Esophagus squamous epithelium (tissue), 5 donors: ENCODE measurements around the gene SRP68. TPM values are rescaled to one million over a fixed set of nuclear protein-coding genes. Genes with fewer than 3 reads are reported as not detected.

Experiments used
- DNase-seq: peaks from one replicate; lab custom pipeline; 2025; lab: John Stamatoyannopoulos, UW
- H3K27ac ChIP-seq, 4 donors: fragments of 200-600 bp; sonication (generic); one replicate each; pipeline ENCODE4 v1.5.1; 2016 to 2019; ENCODE audit warnings: mild to moderate bottlenecking in 1 of 4
- H3K27me3 ChIP-seq, 4 donors: fragments of 200-600 bp; sonication (generic); 1 replicate in 3 of 4; 2 replicates in 1 of 4; pipeline versions ENCODE4 v1.5.1 to v1.6.0; 2017 to 2021; ENCODE audit warnings: antibody characterized with exemption in 1 of 4
- H3K36me3 ChIP-seq, 3 donors: fragments of 200-600 bp; sonication (generic); one replicate each; pipeline ENCODE4 v1.5.1; 2016 to 2019
- H3K4me1 ChIP-seq, 3 donors: fragments of 200-600 bp; sonication (generic); one replicate each; pipeline ENCODE4 v1.5.1; 2017 to 2019
- H3K4me3 ChIP-seq, 4 donors: fragments of 200-600 bp; sonication (generic); 1 replicate in 3 of 4; 2 replicates in 1 of 4; pipeline ENCODE4 v1.5.1; 2016 to 2019; ENCODE audit warnings: mild to moderate bottlenecking in 2 of 4, moderate library complexity in 1 of 4
- H3K9me3 ChIP-seq, 3 donors: fragments of 200-600 bp; sonication (generic); one replicate each; pipeline ENCODE4 v1.5.1; 2016 to 2019
- POLR2A ChIP-seq, 4 donors: fragments of 450-650 bp; IDR thresholded peaks; one replicate each; pipeline ENCODE4 v1.6.1; 2017; ENCODE audit warnings: antibody characterized with exemption in 4 of 4, mild to moderate bottlenecking in 4 of 4, moderate library complexity in 3 of 4
- WGBS, 2 donors: methylation state at CpG; one replicate each; pipeline ENCODE4 v1.1.5; 2018; 5-methylcytosine and 5-hydroxymethylcytosine counted together
- intact Hi-C: fragments of 100-400 bp; cut with DNase I; formaldehyde crosslinking; loops from one replicate; pipeline ENCODE4 v1.15.0; 2022
- small RNA-seq, 4 donors: library from RNA; depleted of rRNA; stranded (forward); fragments of <200 nt; gene quantifications; one replicate each; pipeline ENCODE3, GENCODE V24; 2016
- total RNA-seq, 4 donors: library from RNA; depleted of rRNA; stranded (reverse); fragments of >200 nt; gene quantifications; one replicate each; pipeline ENCODE4 v1.1.0, GENCODE V29; 2016
- TF ChIP-seq, protein P1 (sequence below), 6 experiments: fragments of 450-650 bp in 4 of 6; fragments of 200-600 bp in 2 of 6; sonication (generic) in 2 of 6; IDR thresholded peaks; one replicate each; pipeline ENCODE4 v1.5.1; 2016 to 2019; ENCODE audit warnings: antibody characterized with exemption in 6 of 6, mild to moderate bottlenecking in 4 of 6, moderate library complexity in 4 of 6
- donor health status: DM: yes; HTN: yes; CAD: no.

Gene SRP68
- total RNA-seq, 4 donors from 2014 or later = 40.6 to 78.0 (median 52.7) TPM

DNA sequence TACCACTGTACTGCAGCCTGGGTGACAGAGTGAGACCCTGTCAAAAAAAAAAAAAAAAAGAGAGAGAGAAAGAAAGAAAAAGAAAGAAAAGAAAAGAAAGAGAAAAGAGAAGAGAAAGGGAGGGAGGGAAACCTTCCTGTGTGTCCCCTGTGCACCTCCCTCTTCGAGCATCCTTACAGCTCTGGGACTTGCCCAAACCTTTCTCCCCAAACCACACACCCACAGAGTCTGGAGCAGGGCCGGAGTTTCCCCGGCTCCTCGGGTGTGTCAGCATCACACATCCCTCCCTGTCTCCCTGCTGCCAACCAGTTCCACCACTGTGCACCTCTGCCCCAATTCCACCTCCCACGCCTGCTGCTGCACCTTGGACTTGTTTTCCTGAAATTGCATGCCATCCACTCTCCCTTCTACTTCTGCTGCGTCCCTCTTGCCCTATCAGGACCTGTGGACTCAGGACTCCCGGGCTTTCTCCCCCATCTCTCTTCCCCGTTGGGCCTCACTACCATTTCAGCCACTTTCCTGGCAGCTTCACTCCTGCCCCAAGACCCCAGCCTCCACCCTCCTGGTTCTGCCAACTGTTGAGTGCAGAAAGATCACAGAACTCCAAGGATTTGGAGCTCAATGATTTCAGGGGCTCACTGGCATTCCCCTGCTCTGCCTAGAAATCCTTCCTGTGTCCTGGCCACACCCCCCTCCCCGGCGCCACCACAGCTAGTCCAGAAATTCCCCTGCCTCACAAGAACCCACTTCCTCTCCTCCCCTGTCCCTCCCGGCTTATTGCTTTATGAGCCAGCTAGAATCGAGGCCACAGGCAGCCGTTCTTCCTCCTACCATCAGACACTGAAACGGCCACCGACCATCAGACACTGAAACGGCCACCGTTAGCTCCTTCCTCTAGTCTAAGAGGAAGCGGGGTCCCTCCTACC lies 75.4 kb downstream of the SRP68 start:
- Histone ChIP-seq H3K4me3 (peak overlapping the region in 1 of 4 donors; percentile 6), H3K27me3 (no peaks in the 10 kb centered on the region), H3K4me1 (peaks cover 11 to 44% (median 26%) of the 10 kb centered on the region in 3 donors), H3K36me3 (peaks cover 0 to 49% (median 0%) of the 10 kb centered on the region in 3 donors), H3K9me3 (no peaks in the 10 kb centered on the region), H3K27ac (peak overlapping the region; percentile 72 to 76 (median 74))
- no peak for TF ChIP-seq POLR2A (IDR thresholded peaks at IDR 0.05)
- TF ChIP-seq, protein P1, sequence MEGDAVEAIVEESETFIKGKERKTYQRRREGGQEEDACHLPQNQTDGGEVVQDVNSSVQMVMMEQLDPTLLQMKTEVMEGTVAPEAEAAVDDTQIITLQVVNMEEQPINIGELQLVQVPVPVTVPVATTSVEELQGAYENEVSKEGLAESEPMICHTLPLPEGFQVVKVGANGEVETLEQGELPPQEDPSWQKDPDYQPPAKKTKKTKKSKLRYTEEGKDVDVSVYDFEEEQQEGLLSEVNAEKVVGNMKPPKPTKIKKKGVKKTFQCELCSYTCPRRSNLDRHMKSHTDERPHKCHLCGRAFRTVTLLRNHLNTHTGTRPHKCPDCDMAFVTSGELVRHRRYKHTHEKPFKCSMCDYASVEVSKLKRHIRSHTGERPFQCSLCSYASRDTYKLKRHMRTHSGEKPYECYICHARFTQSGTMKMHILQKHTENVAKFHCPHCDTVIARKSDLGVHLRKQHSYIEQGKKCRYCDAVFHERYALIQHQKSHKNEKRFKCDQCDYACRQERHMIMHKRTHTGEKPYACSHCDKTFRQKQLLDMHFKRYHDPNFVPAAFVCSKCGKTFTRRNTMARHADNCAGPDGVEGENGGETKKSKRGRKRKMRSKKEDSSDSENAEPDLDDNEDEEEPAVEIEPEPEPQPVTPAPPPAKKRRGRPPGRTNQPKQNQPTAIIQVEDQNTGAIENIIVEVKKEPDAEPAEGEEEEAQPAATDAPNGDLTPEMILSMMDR (IDR thresholded peaks at IDR 0.05) = no peak
- intact Hi-C loops = no loop called here
- 28 to 30% methylated on average over 18 of the region's 18 CpGs for WGBS, 2 donors
- no peak for DNase-seq

DNA sequence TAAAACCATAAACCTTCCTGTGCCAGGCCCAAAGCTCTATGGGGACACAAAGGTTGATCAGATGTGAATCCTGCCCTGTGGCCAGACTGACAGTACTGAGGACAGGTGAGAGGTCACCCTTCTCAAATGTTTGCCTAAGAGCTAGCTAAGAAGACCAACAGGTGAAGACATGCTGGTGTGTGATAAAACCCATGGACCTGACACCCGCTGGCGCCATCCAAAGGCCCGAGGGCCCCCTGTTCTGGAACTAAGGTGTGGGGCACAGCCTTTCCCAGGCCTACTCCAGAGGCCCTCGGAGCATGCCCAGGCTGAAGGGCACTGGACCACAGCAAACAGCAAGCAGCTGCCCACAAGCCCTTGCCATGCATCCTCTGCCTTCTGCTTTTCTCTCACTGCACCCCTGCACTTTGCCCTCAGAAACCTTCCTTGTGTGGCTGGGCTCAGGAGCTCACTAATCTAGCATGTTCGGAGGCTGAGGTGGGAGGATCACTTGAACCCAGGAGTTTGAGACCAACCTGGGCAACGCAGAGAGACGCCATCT lies 76.9 kb downstream of the SRP68 start:
- TF ChIP-seq POLR2A (IDR thresholded peaks at IDR 0.05) = no peak
- TF ChIP-seq, protein P1 (IDR thresholded peaks at IDR 0.05) = no peak
- Histone ChIP-seq H3K4me3 (no peak overlapping the region), H3K4me1 (peaks cover 11 to 34% (median 22%) of the 10 kb centered on the region in 3 donors), H3K27ac (no peak overlapping the region), H3K36me3 (peaks cover 0 to 61% (median 0%) of the 10 kb centered on the region in 3 donors), H3K9me3 (no peaks in the 10 kb centered on the region), H3K27me3 (no peaks in the 10 kb centered on the region)
- intact Hi-C loops = no loop called here
- WGBS, 2 donors = 89 to 92% methylated on average over 3 to 7 of the region's 7 CpGs
- DNase-seq = no peak

DNA sequence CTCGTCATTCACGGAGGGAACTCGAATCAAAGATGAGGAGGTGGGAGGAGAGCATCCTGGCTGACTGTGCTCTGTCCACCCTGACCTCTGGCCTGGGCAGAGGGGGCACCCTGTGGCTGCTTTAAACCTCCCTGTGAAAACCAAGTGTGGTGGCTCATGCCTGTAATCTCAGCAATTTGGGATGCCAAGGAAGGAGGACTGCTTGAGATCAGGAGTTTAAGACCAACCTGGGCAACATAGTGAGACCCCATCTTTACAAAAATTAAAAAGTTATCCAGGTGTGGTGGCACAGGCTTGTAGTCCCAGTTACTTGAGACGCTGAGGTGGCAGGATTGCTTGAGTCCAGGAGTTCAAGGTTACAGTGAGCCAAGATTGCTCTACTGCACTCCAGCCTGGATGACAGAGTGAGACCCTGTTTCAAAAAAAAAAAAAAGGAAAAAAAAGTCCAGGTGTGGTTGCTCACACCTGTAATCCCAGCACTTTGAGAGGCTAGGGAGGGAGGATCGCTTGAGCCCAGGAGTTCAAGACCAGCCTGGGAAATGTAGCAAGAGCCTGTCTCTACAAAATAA lies 77.4 kb downstream of the SRP68 start:
- intact Hi-C loops = no loop called here
- Histone ChIP-seq H3K9me3 (no peaks in the 10 kb centered on the region), H3K27me3 (no peaks in the 10 kb centered on the region), H3K4me1 (peaks cover 11 to 28% (median 16%) of the 10 kb centered on the region in 3 donors), H3K36me3 (peaks cover 0 to 62% (median 0%) of the 10 kb centered on the region in 3 donors), H3K4me3 (no peak overlapping the region), H3K27ac (no peak overlapping the region)
- no peak for TF ChIP-seq POLR2A (IDR thresholded peaks at IDR 0.05)
- TF ChIP-seq, protein P1 (IDR thresholded peaks at IDR 0.05) = no peak
- 55 to 83% methylated on average over 2 to 5 of the region's 5 CpGs for WGBS, 2 donors
- DNase-seq = no peak

DNA sequence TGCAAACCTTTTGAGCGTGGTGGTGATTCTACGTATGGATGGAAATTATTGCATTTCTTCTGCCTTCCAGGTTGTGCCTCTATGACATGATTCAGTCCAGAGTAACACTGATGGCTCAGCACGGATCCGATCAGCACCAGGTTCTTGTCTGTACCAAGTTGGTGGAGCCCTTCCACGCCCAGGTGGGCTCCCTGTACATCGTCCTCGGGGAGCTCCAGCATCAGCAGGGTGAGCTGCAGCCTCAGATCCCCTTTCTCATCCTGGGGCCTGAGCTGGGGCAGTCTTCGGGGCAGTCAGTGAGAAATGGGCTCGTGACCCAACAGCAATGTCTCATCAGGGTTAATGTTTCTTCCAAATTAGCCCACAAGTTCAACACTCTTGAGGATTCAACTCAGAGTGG lies 80.9 kb downstream of the SRP68 start:
- intact Hi-C loops = no loop called here
- WGBS, 2 donors = 91 to 98% methylated on average over 4 to 7 of the region's 9 CpGs
- H3K4me1 ChIP-seq = peaks cover 0 to 3% (median 2%) of the 10 kb centered on the region in 3 donors
- H3K27me3 ChIP-seq = no peaks in the 10 kb centered on the region
- no peak for TF ChIP-seq POLR2A (IDR thresholded peaks at IDR 0.05)
- TF ChIP-seq, protein P1 (IDR thresholded peaks at IDR 0.05) = no peak
- DNase-seq = no peak
- peaks cover 0 to 89% (median 0%) of the 10 kb centered on the region in 3 donors for H3K36me3 ChIP-seq
- H3K4me3 ChIP-seq = no peak overlapping the region
- no peaks in the 10 kb centered on the region for H3K9me3 ChIP-seq
- no peak overlapping the region for H3K27ac ChIP-seq

Small RNA genes lying within 50 kb of the gene (small RNA-seq; reads per million reads assigned to genes)
- 0 reads per million in 4 donors for gene MIR6868

Other genes with a start within 250 kb of the SRP68 start
- 10 to 100 TPM; 16.5 to 21.5 (median 16.9) TPM for gene UNC13D, start 228.1 kb downstream of the SRP68 start, total RNA-seq
- gene WBP2, start 217.2 kb downstream of the SRP68 start, total RNA-seq = 10 to 100 TPM; 24.9 to 44.2 (median 36.9) TPM
- gene TRIM47, start 193.9 kb downstream of the SRP68 start, total RNA-seq = 10 to 100 TPM; 19.5 to 33.4 (median 25.5) TPM
- gene TRIM65, start 175.6 kb downstream of the SRP68 start, total RNA-seq = 10 to 100 TPM; 17.3 to 24.6 (median 19.6) TPM
- 10 to 100 TPM; 40.2 to 49.2 (median 41.0) TPM for gene MRPL38, start 167.6 kb downstream of the SRP68 start, total RNA-seq
- gene FBF1, start 131.5 kb downstream of the SRP68 start, total RNA-seq = 10 to 100 TPM; 13.9 to 18.3 (median 15.5) TPM
- 10 to 100 TPM; 46.9 to 73.3 (median 62.3) TPM for gene ACOX1, start 93.4 kb downstream of the SRP68 start, total RNA-seq
- 10 to 100 TPM; 24.6 to 40.6 (median 26.2) TPM for gene TEN1, start 93.3 kb downstream of the SRP68 start, total RNA-seq
- 1 to 10 TPM; 2.4 to 6.6 (median 3.6) TPM for gene CDK3, start 71.7 kb downstream of the SRP68 start, total RNA-seq
- 100 to 1,000 TPM; 132 to 604 (median 223) TPM for gene EVPL, start 45.2 kb downstream of the SRP68 start, total RNA-seq
- gene GALR2, start 2.3 kb upstream of the SRP68 start, total RNA-seq = 1 to 10 TPM in 1 of 4 donors, under 1 TPM in 2, not detected in 1; 0.32 to 1.6 (median 0.44) TPM
- not detected for gene ZACN, start 6.7 kb upstream of the SRP68 start, total RNA-seq
- gene EXOC7, start 31.3 kb upstream of the SRP68 start, total RNA-seq = 10 to 100 TPM; 70.3 to 84.5 (median 74.4) TPM
- gene FOXJ1, start 68.7 kb upstream of the SRP68 start, total RNA-seq = under 1 TPM in 2 of 4 donors, not detected in 2; 0.19 to 0.57 TPM
- gene RNF157, start 168.0 kb upstream of the SRP68 start, total RNA-seq = 1 to 10 TPM in 1 of 4 donors, under 1 TPM in 3; 0.11 to 3.4 (median 0.26) TPM
- gene UBALD2, start 192.8 kb upstream of the SRP68 start, total RNA-seq = 10 to 100 TPM in 3 of 4 donors, 1 to 10 TPM in 1; 7.9 to 27.2 (median 13.6) TPM
- gene QRICH2, start 235.8 kb upstream of the SRP68 start, total RNA-seq = 1 to 10 TPM; 1.1 to 2.8 (median 1.8) TPM